Left ventricle myocardium inferior (tissue), 1 donor: ENCODE measurements around the gene EIPR1. TPM values are rescaled to one million over a fixed set of nuclear protein-coding genes. Genes with fewer than 3 reads are reported as not detected.

Experiments used
- DNase-seq: peaks from one replicate; pipeline ENCODE4 v3.0.0-alpha.2; 2020
- H3K27ac ChIP-seq: fragments of 200-600 bp; replicated peaks from 2 replicates; pipeline ENCODE4 v1.8.0; 2021
- H3K27me3 ChIP-seq: fragments of 200-600 bp; 2 replicates; pipeline ENCODE4 v1.8.0; 2021; ENCODE audit warnings: low read depth
- H3K36me3 ChIP-seq: fragments of 200-600 bp; 2 replicates; pipeline ENCODE4 v1.8.0; 2021
- H3K4me1 ChIP-seq: fragments of 200-600 bp; 2 replicates; pipeline ENCODE4 v1.8.0; 2021
- H3K4me3 ChIP-seq: fragments of 200-600 bp; 2 replicates; pipeline ENCODE4 v1.8.0; 2021; ENCODE audit warnings: mild to moderate bottlenecking, moderate library complexity
- H3K9me3 ChIP-seq: fragments of 200-600 bp; replicated peaks from 2 replicates; pipeline ENCODE4 v1.8.0; 2021
- intact Hi-C: fragments of 100-400 bp; cut with micrococcal nuclease; formaldehyde crosslinking; loops from one replicate; pipeline ENCODE4 v1.11.0; 2022
- total RNA-seq: library from RNA; stranded (reverse); fragmentation: NEBNext Ultra II Directional; extraction: Animal tissue kit (Norgen Biotek cat#: 25700); gene quantifications from one replicate; pipeline ENCODE4 v1.2.1, GENCODE V29; 2021
- TF ChIP-seq, protein P1 (sequence below): fragments of 200-600 bp; IDR thresholded peaks from 2 replicates; pipeline ENCODE4 v1.8.0; 2021; ENCODE audit warnings: antibody characterized with exemption, mild to moderate bottlenecking, borderline replicate concordance
- donor health status: DM: no; HTN: yes; CAD: no; lungs with severe emphysema.

Gene EIPR1
- total RNA-seq, 1 donor from 2014 or later = 12.2 TPM

DNA sequence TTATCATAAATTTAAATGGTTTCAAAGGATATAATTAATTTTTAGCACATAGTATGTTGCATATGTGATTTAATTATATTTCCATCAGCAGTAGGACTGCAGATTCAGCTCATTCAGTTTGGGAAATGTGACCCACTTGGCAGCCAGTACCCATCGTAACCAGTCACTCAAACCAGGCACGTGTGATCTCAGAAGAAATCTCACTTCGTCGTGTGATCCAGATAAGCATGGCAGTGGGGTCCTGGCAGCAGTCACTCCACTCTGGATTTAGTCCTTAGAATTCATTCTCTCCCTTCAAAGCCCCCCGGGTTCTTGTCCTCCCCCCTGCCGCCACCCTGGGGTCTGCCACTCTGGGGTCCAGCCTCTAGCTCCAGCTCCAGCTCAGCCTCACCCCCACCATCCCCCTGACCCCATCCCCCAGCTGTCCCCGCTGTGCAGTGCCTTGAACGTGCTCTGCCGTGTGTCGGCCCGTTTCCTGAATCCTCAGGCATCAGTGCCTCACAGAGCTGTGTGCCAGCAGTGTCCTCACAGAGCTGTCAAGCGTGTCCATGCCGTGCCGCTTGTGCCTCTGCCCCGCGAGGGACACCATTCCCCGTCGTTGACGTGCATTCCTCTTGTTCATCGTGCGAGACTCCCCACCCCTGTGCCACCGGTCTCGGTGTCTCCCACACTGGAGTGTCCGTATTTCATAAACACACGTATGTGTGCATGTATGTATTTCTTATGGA lies 36.7 kb upstream of the EIPR1 start:
- TF ChIP-seq, protein P1, sequence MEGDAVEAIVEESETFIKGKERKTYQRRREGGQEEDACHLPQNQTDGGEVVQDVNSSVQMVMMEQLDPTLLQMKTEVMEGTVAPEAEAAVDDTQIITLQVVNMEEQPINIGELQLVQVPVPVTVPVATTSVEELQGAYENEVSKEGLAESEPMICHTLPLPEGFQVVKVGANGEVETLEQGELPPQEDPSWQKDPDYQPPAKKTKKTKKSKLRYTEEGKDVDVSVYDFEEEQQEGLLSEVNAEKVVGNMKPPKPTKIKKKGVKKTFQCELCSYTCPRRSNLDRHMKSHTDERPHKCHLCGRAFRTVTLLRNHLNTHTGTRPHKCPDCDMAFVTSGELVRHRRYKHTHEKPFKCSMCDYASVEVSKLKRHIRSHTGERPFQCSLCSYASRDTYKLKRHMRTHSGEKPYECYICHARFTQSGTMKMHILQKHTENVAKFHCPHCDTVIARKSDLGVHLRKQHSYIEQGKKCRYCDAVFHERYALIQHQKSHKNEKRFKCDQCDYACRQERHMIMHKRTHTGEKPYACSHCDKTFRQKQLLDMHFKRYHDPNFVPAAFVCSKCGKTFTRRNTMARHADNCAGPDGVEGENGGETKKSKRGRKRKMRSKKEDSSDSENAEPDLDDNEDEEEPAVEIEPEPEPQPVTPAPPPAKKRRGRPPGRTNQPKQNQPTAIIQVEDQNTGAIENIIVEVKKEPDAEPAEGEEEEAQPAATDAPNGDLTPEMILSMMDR = no peak
- Histone ChIP-seq H3K27me3 (no peaks in the 10 kb centered on the region), H3K4me1 (no peaks in the 10 kb centered on the region), H3K27ac (no peak overlapping the region), H3K4me3 (no peak overlapping the region), H3K9me3 (no peaks in the 10 kb centered on the region), H3K36me3 (peaks cover 18% of the 10 kb centered on the region)
- intact Hi-C loops = no loop called here
- DNase-seq = no peak

DNA sequence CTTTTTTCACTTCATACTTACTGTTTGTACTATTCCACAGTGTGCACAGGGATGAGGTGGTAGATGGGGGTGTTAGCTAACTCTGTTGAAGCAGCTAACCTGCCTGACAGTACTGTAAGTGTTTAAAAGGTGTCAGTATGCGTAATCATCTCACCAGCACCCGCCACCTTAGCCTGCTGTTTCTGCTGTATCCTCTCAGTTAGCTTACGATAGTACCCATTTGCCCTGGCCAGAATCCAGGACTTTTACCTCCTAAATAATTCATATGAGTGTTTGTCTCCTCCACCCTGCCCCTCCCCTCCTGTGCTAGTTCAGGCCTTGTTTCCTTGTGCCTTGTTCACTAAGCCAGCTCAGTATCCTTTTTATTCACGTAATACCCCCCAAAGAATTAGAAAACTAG lies 36.1 kb upstream of the EIPR1 start:
- no peaks in the 10 kb centered on the region for H3K9me3 ChIP-seq
- TF ChIP-seq, protein P1 = no peak
- H3K36me3 ChIP-seq = peaks cover 18% of the 10 kb centered on the region
- no peak for DNase-seq
- H3K27me3 ChIP-seq = no peaks in the 10 kb centered on the region
- no peak overlapping the region for H3K4me3 ChIP-seq
- no peaks in the 10 kb centered on the region for H3K4me1 ChIP-seq
- H3K27ac ChIP-seq = no peak overlapping the region
- intact Hi-C loops = no loop called here

DNA sequence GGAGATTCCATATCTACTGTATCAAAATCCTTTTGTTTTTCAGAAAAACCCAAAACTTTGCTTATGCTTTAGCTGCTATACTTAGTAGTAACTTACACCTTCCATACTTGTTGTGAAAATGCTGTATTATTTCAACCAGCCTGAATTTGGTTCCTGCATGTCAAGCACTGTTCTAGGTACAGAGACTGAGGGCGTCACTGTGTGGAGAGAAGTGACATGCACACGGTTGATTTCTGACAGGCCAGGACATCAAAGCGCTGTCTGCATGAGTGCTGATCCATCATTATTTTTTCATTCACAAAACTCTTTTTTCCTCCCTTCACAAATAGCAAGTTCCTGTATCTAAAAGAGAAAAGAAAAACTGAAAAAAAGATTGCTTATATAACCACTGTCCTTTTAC lies 33.5 kb upstream of the EIPR1 start:
- Histone ChIP-seq H3K27ac (no peak overlapping the region), H3K27me3 (no peaks in the 10 kb centered on the region), H3K4me1 (peaks cover 12% of the 10 kb centered on the region), H3K9me3 (no peaks in the 10 kb centered on the region), H3K36me3 (peaks cover 9% of the 10 kb centered on the region), H3K4me3 (no peak overlapping the region)
- TF ChIP-seq, protein P1 = no peak
- no peak for DNase-seq
- intact Hi-C loops = no loop called here

DNA sequence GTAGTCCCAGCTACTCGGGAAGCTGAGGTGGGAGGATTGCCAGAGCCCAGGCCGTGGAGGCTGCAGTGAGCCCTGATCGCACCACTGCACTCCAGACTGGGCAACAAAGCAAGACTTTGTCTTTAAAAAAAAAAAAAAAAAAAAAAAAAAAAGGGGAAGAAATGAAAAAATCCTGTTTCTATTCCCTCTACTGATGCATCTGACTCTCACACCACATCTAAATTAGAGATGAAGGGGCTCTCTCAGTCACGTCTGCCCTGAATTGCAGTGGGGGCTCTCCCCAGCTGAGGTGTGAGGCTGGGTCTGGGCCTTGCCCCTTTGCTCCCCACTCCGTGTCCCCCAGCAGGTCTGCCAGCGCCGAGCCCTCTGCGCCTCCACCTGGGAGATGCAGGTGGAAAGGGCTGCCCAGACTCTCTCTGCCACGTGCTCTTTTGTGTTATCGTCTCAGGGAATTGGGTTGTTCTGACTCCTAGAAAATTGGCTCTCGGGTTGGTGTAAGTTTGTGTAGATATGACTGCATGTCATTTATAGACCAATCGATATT lies 32.1 kb upstream of the EIPR1 start:
- intact Hi-C loops = no loop called here
- TF ChIP-seq, protein P1 = no peak
- Histone ChIP-seq H3K4me3 (no peak overlapping the region), H3K27me3 (no peaks in the 10 kb centered on the region), H3K9me3 (no peaks in the 10 kb centered on the region), H3K4me1 (peaks cover 19% of the 10 kb centered on the region), H3K27ac (no peak overlapping the region), H3K36me3 (peaks cover 4% of the 10 kb centered on the region)
- DNase-seq = no peak

DNA sequence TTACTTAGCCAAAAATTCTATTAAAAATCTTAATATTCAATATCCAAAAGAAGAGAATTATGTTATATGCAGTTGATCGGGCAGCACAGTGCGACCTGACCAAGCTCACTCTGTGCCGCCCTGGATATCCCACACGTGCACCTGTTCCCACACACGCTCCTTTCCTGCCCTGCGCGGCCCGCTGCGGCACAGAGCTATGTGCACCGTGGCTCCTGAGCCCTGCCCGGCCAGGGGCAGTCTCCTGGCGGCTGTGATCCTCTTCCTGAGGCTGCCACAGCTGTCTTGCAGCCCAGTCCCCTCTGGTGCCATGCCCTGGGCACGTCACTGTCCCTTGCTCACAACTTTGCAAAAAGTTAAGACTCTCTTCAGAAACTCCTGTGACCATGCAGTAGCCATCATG lies 31.2 kb upstream of the EIPR1 start:
- Histone ChIP-seq H3K27ac (no peak overlapping the region), H3K4me1 (peaks cover 19% of the 10 kb centered on the region), H3K4me3 (no peak overlapping the region), H3K9me3 (no peaks in the 10 kb centered on the region), H3K27me3 (no peaks in the 10 kb centered on the region), H3K36me3 (peaks cover 4% of the 10 kb centered on the region)
- no peak for DNase-seq
- intact Hi-C loops = no loop called here
- TF ChIP-seq, protein P1 = no peak
